IPS-18a (cell line): ENCODE results near the gene MAP3K21.

Experiments used
- H3K27ac ChIP-seq: one replicate; pipeline ENCODE4 v1.5.1; 2013; ENCODE audit warnings: low read length
- H3K27me3 ChIP-seq: one replicate; pipeline ENCODE4 v1.6.1; 2013; ENCODE audit warnings: mild to moderate bottlenecking, low read length; ENCODE audit not compliant: control insufficient read depth, insufficient read depth
- H3K36me3 ChIP-seq: one replicate; pipeline ENCODE4 v1.6.1; 2013; ENCODE audit warnings: low read depth, low read length; ENCODE audit not compliant: control insufficient read depth
- H3K4me1 ChIP-seq: one replicate; pipeline ENCODE4 v1.6.1; 2013; ENCODE audit warnings: low read depth, low read length; ENCODE audit not compliant: control insufficient read depth
- H3K4me3 ChIP-seq: one replicate; pipeline ENCODE4 v1.5.1; 2013; ENCODE audit warnings: low read length
- H3K9ac ChIP-seq: one replicate; pipeline ENCODE4 v1.6.1; 2013; ENCODE audit warnings: mild to moderate bottlenecking, low read length, moderate library complexity
- H3K9me3 ChIP-seq: one replicate; pipeline ENCODE4 v1.6.1; 2013; ENCODE audit warnings: low read depth, low read length; ENCODE audit not compliant: control insufficient read depth

MAP3K21 gene

GRCh38 chr1:233376382-233377110 lies 49.0 kb downstream of the MAP3K21 start:
- peaks cover 4% of the 10 kb centered on the region for H3K4me1 ChIP-seq
- H3K27me3 ChIP-seq = no peaks in the 10 kb centered on the region
- H3K27ac ChIP-seq = no peak overlapping the region
- H3K9ac ChIP-seq = no peak overlapping the region
- peaks cover 9% of the 10 kb centered on the region for H3K36me3 ChIP-seq
- H3K9me3 ChIP-seq = no peaks in the 10 kb centered on the region
- no peak overlapping the region for H3K4me3 ChIP-seq

GRCh38 chr1:233379869-233380438 lies 52.4 kb downstream of the MAP3K21 start:
- peaks cover 15% of the 10 kb centered on the region for H3K36me3 ChIP-seq
- H3K27me3 ChIP-seq = no peaks in the 10 kb centered on the region
- no peak overlapping the region for H3K9ac ChIP-seq
- no peak overlapping the region for H3K27ac ChIP-seq
- H3K4me3 ChIP-seq = no peak overlapping the region
- H3K4me1 ChIP-seq = peaks cover 4% of the 10 kb centered on the region
- H3K9me3 ChIP-seq = no peaks in the 10 kb centered on the region

GRCh38 chr1:233381806-233382205 lies 54.3 kb downstream of the MAP3K21 start:
- H3K4me3 ChIP-seq = no peak overlapping the region
- H3K9me3 ChIP-seq = no peaks in the 10 kb centered on the region
- H3K9ac ChIP-seq = no peak overlapping the region
- no peaks in the 10 kb centered on the region for H3K27me3 ChIP-seq
- no peak overlapping the region for H3K27ac ChIP-seq
- H3K4me1 ChIP-seq = peaks cover 4% of the 10 kb centered on the region
- H3K36me3 ChIP-seq = peaks cover 15% of the 10 kb centered on the region

- Histone ChIP-seq H3K27me3 (no peaks in the 10 kb centered on the region), H3K36me3 (peaks cover 13% of the 10 kb centered on the region), H3K4me3 (no peak overlapping the region), H3K4me1 (no peaks in the 10 kb centered on the region), H3K9me3 (no peaks in the 10 kb centered on the region), H3K9ac (no peak overlapping the region), H3K27ac (no peak overlapping the region)
Observed at GRCh38 chr1:233383984-233384383, 56.5 kb downstream of the MAP3K21 start.

- H3K9me3 ChIP-seq = no peaks in the 10 kb centered on the region
- H3K27ac ChIP-seq = no peak overlapping the region
- peaks cover 10% of the 10 kb centered on the region for H3K36me3 ChIP-seq
- H3K4me1 ChIP-seq = peaks cover 4% of the 10 kb centered on the region
- H3K9ac ChIP-seq = no peak overlapping the region
- H3K27me3 ChIP-seq = no peaks in the 10 kb centered on the region
- H3K4me3 ChIP-seq = no peak overlapping the region
Observed at GRCh38 chr1:233386336-233386735, 58.8 kb downstream of the MAP3K21 start.

- H3K36me3 ChIP-seq = peaks cover 2% of the 10 kb centered on the region
- H3K4me1 ChIP-seq = peaks cover 4% of the 10 kb centered on the region
- no peaks in the 10 kb centered on the region for H3K9me3 ChIP-seq
- H3K27ac ChIP-seq = no peak overlapping the region
- no peak overlapping the region for H3K9ac ChIP-seq
- H3K27me3 ChIP-seq = no peaks in the 10 kb centered on the region
- no peak overlapping the region for H3K4me3 ChIP-seq
Observed at GRCh38 chr1:233387585-233387984, 60.1 kb downstream of the MAP3K21 start.

GRCh38 chr1:233389169-233389568 lies 61.6 kb downstream of the MAP3K21 start:
- no peaks in the 10 kb centered on the region for H3K27me3 ChIP-seq
- H3K9ac ChIP-seq = no peak overlapping the region
- H3K4me3 ChIP-seq = no peak overlapping the region
- H3K9me3 ChIP-seq = no peaks in the 10 kb centered on the region
- no peak overlapping the region for H3K27ac ChIP-seq
- no peaks in the 10 kb centered on the region for H3K36me3 ChIP-seq
- H3K4me1 ChIP-seq = peaks cover 4% of the 10 kb centered on the region

GRCh38 chr1:233389893-233390292 lies 62.4 kb downstream of the MAP3K21 start:
- H3K36me3 ChIP-seq = no peaks in the 10 kb centered on the region
- no peak overlapping the region for H3K4me3 ChIP-seq
- peaks cover 4% of the 10 kb centered on the region for H3K4me1 ChIP-seq
- no peak overlapping the region for H3K9ac ChIP-seq
- H3K9me3 ChIP-seq = no peaks in the 10 kb centered on the region
- no peak overlapping the region for H3K27ac ChIP-seq
- no peaks in the 10 kb centered on the region for H3K27me3 ChIP-seq

- Histone ChIP-seq H3K9me3 (no peaks in the 10 kb centered on the region), H3K9ac (no peak overlapping the region), H3K4me3 (no peak overlapping the region), H3K4me1 (peaks cover 4% of the 10 kb centered on the region), H3K36me3 (no peaks in the 10 kb centered on the region), H3K27me3 (no peaks in the 10 kb centered on the region), H3K27ac (no peak overlapping the region)
Observed at GRCh38 chr1:233390842-233391737, 63.6 kb downstream of the MAP3K21 start.

GRCh38 chr1:233393084-233393840 lies 65.7 kb downstream of the MAP3K21 start:
- no peaks in the 10 kb centered on the region for H3K36me3 ChIP-seq
- H3K4me1 ChIP-seq = peaks cover 4% of the 10 kb centered on the region
- H3K27me3 ChIP-seq = no peaks in the 10 kb centered on the region
- H3K9me3 ChIP-seq = no peaks in the 10 kb centered on the region
- no peak overlapping the region for H3K9ac ChIP-seq
- H3K4me3 ChIP-seq = no peak overlapping the region
- no peak overlapping the region for H3K27ac ChIP-seq
